HG03103 (cell line): ENCODE results near the gene DDC.
"Not testable (repeated sequence)": the region's sequence is repeated elsewhere in the genome, so short reads cannot be mapped to it uniquely, and the experiment has no call there.

Experiments used
- ATAC-seq: cut with Tn5 transposase; IDR thresholded peaks from one replicate; pipeline ENCODE4 v1.9.1; 2021; ENCODE audit warnings: low read depth; ENCODE audit not compliant: unreplicated experiment

The DDC gene

DNA sequence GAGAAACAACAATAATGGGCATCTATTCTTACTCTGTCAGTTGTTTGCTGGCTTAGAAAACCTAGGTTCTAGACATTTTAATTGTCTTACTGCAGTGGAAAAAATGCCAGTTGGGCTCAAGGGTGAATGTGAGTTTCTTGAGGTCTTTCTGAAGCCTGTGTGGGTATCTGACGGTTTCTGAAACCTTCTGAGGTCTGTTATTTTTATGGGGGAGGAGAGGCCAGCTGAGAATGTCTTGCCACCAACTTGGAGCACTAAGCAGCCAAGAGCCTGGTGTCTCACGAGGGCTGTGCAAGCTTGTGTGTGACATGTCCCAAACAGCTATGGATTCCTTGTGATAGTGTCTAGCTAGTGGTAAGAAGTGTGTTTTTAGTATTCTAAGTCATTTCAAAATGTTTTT is 24.2 kb upstream of the DDC start:
- no peak for ATAC-seq

DNA sequence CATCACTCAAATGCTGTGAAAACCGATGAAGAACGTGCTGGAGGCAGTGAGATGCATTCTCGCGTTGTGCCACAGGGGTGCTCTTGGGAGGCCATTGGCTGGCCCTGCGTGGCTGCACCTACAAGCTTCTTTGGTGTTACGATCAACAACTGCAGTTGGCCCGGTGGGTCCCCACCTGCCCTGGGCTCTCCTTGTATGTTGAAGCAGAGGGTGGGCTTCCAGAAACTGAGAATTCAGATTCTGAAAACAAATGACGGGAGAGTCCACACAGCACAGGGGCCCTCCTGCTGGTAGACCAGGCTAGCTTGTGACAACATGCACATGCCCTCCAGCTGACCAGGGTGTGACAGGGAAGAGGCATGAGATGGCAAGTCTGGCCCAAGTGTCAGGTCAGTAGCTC is 23.7 kb upstream of the DDC start:
- no peak for ATAC-seq

DNA sequence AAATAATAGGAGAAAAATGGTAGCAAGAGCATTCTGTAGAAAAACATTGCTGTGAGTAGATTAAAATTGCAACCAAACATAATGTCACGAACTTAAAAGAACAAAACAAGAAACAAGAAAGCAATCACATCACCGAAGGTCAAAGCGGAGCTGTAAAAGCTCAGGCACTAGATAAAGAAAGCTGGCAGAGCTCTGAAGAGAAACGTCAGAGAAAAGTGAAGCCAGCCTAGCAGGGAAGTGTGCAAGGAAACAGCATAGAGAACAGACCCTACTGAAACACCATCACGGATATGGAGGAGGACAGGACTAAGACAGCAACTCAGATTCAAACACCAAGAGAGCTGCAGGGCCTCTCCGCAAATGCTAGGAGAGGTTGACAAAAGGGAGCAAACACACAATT is 22.5 kb upstream of the DDC start:
- no peak for ATAC-seq

DNA sequence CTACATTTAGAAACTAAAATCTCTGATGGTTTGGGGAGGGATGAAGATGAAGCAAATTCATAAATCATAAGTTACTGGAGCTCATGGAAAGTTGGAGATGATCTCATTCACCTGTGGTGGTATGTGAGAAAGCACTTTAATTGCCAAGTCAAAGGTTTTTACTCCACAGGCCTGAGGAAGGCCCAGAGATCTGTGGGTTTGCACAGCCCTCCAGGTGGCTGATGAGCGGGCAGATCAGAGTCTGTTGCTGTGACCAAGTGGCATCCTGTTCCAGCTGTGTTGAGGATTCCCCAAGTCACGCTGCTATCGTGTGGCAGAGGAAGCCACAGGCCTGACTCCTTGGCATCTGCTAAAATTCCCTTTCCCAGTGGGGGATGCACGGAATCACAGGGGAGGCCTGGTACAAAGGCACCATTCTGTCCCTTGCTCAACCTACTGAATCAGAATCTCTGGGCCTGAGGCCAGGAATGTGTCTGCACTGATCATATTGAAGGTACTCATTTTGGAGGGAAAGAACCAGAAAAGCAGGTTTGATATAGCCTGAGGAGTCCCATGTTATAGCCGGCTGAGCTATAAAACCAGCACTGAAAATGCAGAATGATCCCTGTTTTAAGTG is 19.7 kb upstream of the DDC start:
- ATAC-seq, result no peak

DNA sequence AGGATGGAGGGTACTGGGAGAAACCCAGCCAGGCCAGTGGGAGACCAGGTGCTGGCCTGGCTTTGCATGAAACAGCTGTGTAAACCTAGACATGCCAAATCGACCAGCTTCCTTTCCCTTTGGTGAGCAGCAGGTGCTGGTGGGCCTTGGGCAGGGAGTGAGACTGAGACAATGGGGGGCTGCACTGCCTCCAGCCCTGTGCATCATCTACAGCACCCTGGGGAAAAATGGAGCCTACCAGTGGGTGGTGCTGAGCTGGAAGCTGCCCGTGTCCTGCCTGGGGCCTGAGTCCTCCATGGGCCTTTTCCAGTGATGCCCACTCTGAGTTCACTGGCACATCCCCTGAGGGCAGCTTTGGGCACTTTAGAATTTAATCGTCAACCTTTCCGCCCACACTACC is 19.2 kb upstream of the DDC start:
- ATAC-seq, result no peak

DNA sequence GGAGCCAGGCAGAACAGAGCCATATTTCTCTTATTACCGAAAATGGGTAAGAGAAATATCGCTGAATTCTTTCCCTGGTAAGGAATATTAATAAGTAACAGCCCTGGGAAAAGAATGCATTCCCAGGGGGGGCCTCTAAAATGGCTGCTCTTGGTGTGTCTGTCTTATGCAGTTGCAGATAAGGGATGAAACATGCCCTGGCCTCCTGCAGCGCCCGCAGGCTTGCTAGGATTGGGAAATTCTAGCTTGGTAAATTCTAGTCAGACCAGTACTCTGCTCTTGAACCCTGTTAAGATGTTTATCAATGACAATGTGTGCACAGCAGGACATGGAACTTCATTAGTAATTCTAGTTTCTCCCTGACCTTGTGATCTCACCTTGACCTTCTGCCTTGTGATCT is 18.1 kb upstream of the DDC start:
- ATAC-seq, result not testable (repeated sequence)

DNA sequence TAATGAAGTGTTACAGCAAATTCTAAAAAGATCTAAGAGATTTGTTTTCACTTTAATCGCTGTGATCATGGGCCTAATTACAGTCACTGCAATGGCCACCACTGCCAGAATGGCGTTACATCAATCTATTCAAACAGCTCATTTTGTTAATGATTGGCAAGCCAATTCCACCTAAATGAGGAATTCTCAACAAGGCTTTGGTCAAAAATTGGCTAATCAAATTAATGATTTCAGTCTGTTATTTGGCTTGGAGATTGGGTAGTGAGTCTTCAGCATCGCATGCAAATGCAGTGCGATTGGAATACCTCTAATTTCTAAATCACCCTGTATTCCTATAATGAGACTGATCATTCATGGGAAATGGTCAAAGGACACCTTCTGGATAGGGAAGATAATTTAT is 17.1 kb upstream of the DDC start:
- not testable (repeated sequence) for ATAC-seq

DNA sequence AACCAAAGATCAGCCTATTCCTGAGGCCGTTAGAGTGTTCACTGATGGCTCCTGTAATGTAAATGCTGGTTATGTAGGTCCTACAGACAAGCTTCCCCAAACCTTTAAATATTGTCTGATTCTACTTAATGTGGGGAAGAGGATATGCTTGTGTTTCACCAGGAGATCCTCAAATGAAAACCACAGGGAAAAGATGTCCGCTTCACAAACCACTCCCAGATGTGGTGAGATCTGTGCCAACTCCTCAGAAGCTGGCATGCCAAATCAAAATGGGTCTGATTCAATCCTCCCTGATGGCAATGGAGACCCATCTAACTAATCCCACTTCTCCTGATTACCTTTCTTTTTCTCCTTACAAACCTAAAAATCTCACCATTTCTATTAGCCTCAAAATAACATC is 15.5 kb upstream of the DDC start:
- not testable (repeated sequence) for ATAC-seq

DNA sequence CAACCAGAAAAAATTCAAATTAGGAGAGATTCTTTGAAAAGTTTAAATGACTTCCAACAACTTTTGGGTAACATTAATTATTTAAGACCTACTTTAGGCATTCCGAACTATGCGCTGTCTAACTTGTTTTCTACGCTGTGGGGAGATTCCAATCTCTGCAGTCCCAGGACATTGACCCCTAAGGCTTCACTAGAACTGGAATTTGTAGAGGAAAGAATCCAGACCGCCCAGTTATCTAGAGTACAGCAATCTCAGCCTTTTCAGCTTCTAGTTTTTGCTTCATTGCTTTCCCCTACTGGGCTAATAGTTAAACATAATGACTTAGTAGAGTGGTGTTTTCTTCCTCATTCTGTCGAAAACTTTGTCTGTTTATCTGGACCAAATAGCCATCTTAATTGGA is 14.9 kb upstream of the DDC start:
- ATAC-seq, result no peak

DNA sequence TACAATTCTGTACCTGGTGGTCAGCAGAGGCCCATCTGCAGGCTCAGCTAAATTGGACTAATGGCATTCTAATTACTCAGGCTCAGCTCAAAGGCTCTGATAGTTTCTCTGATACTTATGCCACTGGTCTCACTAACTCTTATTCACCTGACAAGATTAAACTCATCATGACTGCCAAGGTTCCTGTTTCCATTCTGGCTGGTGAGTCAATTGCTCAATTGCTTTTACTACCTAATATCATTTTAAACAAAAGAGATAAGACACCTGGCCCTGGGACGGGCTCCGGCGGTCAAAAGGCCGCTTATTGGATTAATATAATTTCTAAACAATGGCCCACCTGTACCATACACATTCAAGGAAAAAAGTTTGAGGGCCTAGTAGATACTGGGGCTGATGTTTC is 12.9 kb upstream of the DDC start:
- not testable (repeated sequence) for ATAC-seq

DNA sequence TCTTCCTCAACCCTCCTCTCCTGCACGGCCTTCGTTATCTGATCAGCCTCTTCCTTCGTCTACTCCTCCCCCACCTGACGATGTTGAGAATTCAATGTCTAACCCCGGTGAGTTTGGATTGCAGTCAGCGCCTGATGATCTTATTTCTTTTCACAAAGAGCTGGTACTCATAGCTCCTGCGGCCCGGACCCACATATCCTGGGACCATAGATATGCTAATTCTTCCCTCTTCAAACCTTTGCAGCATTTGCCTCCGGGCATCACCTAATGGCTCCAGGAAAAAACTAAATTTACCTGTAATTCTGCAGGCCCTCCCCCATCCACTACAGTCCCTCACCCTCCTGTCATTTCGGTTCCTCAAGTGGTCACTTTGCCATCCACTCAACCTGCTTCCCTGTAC is 12.4 kb upstream of the DDC start:
- ATAC-seq, result no peak

DNA sequence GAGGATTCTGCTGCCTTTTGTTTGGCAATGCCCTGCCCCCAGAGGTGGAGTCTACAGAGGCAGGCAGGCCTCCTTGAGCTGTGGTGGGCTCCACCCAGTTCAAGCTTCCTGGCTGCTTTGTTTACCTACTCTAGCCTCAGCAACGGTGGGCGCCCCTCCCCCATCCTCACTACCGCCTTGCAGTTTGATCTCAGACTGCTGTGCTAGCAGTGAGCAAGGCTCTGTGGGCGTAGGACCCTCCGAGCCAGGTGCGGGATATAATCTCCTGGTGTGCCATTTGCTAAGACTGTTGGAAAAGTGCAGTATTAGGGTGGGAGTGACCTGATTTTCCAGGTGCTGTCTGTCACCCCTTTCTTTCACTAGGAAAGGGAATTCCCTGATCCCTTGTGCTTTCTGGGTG is 11.2 kb upstream of the DDC start:
- ATAC-seq, result not testable (repeated sequence)

DNA sequence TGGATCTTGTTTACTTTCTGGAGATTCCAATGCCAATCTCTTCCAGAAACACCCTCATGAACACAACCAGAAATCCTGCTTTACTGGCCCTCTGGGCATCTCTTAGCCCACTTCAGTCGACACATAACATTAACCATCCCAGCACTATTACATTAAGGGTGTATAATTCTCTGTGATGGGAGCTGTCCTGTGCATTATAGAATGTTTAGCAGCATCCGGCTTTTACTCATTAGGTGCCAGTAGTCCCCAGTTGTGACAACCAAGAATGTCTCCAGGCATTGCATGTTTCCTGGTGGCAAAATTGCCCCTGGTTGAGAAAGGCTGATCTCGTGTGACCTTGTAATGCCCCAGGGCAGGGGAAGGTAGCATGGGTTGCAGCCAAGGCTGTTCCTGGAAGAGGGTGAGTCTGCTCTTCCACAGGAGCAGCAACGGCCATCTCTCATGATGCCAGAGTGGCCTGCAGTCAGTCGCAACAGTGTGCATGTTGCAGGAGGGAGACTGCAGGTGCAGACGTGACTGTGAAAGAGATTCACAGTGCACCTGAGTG is 2.6 kb upstream of the DDC start:
- ATAC-seq, result no peak

DNA sequence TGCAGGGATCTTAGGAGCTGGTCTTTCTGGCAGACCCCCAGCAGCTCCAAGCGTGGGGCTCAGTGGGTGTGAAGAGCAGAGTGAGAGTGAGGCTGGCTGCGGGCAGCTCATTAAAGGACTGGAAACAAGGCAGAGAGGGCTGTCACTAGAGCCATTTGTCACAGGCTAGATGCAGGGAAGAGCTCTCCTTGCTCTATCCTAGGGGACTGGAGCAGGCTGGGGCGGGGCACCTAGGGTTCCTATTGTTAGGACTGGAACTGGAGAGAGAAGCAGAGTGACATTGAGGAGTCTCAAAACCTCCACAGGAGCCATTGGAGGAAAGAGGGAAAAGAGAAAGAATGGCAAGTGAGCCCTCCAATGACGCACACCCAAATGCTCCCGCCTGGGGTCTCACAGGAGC is 772 bp upstream of the DDC start:
- ATAC-seq, result no peak

DNA sequence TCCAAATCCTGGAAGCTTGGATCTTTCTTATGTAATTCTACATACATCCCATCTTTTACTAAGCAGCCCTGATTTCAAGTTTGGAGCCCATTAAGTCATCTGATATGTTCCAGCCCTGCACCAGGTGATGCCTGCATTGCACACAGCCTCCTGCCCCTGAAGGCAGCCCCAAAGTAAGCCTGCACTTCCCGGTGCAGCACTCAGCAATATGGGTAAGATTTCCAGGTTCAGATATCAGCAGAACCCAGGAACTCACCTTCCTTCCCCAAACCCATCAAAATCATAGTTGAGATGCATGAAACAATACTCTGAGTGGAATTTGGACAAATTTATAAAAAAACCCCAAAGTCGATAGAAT is 333 bp upstream of the DDC start:
- no peak for ATAC-seq

DNA sequence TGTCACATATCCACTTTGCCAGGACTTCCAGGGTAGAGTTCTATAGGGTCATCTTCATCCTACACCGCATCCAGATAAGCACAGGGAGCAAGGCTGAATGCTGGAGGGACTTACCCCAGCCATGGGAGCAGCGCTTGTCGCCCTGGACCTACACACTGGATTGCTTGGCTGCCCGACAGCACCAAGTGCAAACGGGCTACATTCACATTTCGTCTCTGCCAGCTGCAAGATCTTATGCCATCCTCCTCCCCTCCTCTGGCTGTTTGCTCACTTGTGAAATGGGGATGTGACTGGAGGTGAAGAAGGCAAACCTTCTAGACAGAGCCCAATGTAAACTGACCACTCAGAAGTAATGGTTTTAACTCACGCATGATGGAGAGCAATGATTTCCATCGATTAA is 1.0 kb downstream of the DDC start:
- ATAC-seq, result no peak

DNA sequence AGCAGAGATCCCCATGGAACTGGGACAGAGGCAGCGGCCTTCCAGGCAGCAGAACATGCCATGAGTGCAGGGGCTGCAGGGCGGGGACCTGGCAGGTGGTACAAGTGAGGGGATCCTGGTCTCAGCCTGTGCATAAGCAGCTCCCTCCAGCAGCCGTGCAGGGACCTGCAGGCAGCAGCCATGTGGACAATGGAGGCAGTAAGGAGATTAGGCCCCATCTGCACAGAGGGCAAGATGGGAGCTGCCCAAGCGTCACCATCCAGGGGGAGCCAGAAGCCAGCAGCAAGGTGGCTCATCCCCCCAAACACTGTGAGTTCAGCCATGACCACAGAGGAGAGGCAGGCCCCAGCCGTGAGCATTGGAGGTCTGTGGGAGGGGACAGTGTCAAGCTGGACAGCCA is 3.1 kb downstream of the DDC start:
- no peak for ATAC-seq

DNA sequence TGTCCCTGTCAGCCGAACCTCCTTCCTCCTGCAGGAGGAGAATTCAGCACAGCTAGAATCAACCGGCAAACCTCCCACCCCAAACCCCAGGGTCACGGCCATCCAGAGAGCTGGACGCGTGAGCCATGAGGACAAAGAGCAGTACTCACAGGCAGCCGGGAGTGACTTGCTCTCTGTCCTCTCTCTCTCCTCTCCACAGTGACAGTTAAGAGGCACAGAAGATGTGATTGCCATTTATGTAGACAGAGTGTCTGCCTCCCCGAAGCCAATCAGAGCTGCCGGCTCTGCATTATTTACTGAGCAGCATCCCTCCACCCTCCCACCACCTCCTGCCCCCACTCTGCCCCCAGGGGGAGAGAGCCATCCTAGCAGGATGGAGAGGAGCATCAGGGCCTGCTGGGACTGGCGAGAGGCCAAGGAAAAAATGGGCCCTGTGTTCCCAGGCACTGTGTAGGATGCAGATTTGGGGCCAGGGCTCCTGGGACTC is 4.3 kb downstream of the DDC start:
- no peak for ATAC-seq

DNA sequence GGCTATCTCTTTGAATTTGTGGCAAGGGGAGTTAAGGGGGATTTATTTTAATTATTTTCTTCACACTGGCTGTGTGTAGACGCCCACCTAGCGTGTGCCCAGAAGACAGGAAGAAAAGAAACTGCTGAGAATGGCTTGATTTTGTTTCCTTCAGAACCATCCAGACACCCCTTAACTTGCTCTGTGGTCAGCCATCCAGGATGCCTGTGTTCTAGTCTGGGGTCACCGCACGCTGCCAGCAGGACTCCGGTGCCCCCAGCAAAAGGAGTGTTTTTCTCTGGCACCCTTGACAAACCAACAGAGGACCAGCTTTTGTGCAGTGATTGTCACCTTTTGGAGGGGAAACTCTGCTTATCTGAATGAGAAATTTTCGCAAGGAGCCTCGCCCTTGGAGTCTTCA is 5.3 kb downstream of the DDC start:
- ATAC-seq, result no peak

DNA sequence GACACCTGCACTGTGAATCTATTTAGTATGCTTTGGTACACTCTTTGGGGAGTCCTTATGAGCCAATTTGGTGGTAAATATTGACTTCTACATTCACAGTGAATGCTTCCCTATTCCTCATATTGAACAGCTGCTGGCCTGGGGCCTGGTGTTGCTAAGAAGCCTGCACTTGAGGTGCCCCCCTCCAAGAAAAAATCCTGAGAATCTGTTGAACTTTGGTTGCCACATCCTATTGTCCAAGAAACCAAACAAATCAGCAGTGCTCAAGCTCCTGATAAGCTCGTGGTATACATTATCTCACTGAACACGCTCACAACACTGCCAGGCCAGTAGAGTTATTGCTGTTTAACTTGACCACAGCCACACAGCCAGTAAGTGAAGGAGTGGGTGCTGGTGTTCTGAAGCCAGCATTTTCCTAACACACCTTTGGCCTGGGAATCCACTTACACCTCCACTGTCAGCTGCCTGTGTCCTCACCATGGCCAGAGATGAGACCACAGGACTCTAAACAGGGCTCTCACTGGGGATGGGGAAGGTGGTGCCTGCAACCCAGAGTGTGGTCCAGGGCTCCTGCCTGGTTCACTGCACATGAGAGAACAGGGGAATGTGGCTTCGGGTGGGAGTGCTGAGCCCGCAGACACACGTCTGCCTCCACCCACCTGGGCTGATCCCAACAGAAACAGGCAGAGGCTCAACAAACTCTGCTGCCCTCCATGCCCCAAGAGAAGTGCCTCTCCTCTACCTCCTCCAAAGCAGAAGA is 6.7 kb downstream of the DDC start:
- ATAC-seq, result no peak

DNA sequence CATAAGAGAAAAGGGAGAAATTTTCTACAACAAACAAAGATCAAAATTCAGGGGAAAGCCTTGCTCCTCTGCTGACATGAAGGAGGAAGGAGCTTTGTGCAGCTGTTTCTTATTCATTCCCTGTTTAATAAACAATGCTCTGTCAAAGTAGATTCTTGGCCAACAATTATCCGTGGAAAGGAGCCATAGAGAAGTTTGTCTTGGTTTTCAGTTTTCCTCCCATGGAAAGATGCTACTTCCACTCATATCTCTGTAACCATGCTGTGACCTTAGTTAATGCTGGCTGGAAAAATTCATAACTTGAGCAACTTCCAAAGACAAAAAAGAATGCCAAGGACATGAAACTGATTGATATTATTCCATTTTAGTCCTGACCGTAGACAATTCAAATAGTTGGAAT is 8.1 kb downstream of the DDC start:
- no peak for ATAC-seq
